Adrenal gland (tissue), 5 donors: ENCODE measurements around the gene LIG1.

Source experiments
- POLR2A ChIP-seq, 2 donors: fragments of 450-650 bp; IDR thresholded peaks; one replicate each; pipeline ENCODE4 v1.6.1; 2017; ENCODE audit warnings: antibody characterized with exemption in 2 of 2, mild to moderate bottlenecking in 2 of 2, moderate library complexity in 1 of 2
- TF ChIP-seq, protein P1 (sequence below), 6 experiments: fragments of 450-650 bp in 4 of 6; fragments of 200-600 bp in 2 of 6; sonication (generic) in 1 of 6; IDR thresholded peaks; 1 replicate in 5 of 6; 2 replicates in 1 of 6; pipeline versions ENCODE4 v1.5.1 to v1.8.0; 2016 to 2021; ENCODE audit warnings: antibody characterized with exemption in 6 of 6, mild to moderate bottlenecking in 2 of 6, moderate library complexity in 1 of 6
- donor health status: DM: no; HTN: no; CAD: no.

- TF ChIP-seq, protein P1, sequence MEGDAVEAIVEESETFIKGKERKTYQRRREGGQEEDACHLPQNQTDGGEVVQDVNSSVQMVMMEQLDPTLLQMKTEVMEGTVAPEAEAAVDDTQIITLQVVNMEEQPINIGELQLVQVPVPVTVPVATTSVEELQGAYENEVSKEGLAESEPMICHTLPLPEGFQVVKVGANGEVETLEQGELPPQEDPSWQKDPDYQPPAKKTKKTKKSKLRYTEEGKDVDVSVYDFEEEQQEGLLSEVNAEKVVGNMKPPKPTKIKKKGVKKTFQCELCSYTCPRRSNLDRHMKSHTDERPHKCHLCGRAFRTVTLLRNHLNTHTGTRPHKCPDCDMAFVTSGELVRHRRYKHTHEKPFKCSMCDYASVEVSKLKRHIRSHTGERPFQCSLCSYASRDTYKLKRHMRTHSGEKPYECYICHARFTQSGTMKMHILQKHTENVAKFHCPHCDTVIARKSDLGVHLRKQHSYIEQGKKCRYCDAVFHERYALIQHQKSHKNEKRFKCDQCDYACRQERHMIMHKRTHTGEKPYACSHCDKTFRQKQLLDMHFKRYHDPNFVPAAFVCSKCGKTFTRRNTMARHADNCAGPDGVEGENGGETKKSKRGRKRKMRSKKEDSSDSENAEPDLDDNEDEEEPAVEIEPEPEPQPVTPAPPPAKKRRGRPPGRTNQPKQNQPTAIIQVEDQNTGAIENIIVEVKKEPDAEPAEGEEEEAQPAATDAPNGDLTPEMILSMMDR (IDR thresholded peaks at IDR 0.05): no peak
- no peak for TF ChIP-seq POLR2A (IDR thresholded peaks at IDR 0.05)
These were observed 43.8 kb upstream of the LIG1 start for GRCh38 chr19:48213959-48214358.
